GM23338 (cell line): ENCODE results near the gene PDX1. TPM values are rescaled to one million over a fixed set of nuclear protein-coding genes. Genes with fewer than 3 reads are reported as not detected.

Experiments
- ATAC-seq: fragments of 200-7000 bp; cut with Tn5 transposase; 3 replicates; pipeline ENCODE4 v1.9.1; 2020
- DNase-seq: peaks from one replicate; pipeline ENCODE4 v3.0.0-alpha.2; 2015; ENCODE audit warnings: low spot score
- H2AFZ ChIP-seq: fragments of 200-600 bp; sonication (generic); 2 replicates; pipeline ENCODE4 v1.8.0; 2016; ENCODE audit warnings: antibody characterized with exemption, mild to moderate bottlenecking, moderate library complexity
- H3F3A ChIP-seq: fragments of 200-600 bp; sonication (generic); replicated peaks from 2 replicates; pipeline ENCODE4 v1.8.0; 2017; ENCODE audit warnings: antibody characterized with exemption, mixed run types, low read depth
- H3K27ac ChIP-seq: fragments of 200-600 bp; sonication (generic); 2 replicates; pipeline ENCODE4 v1.6.1; 2016; ENCODE audit warnings: low read depth
- H3K27me3 ChIP-seq: fragments of 200-600 bp; sonication (generic); 2 replicates; pipeline ENCODE4 v1.8.0; 2016; ENCODE audit warnings: mild to moderate bottlenecking, mixed run types, moderate library complexity; ENCODE audit not compliant: insufficient read depth
- H3K36me3 ChIP-seq: fragments of 200-600 bp; sonication (generic); 2 replicates; pipeline ENCODE4 v1.8.0; 2016; ENCODE audit warnings: mild to moderate bottlenecking; ENCODE audit not compliant: insufficient read depth
- H3K4me1 ChIP-seq: fragments of 200-600 bp; sonication (generic); 2 replicates; pipeline ENCODE4 v1.8.0; 2016; ENCODE audit warnings: mild to moderate bottlenecking, moderate library complexity; ENCODE audit not compliant: insufficient read depth
- H3K4me2 ChIP-seq: fragments of 200-600 bp; sonication (generic); 2 replicates; pipeline ENCODE4 v1.7.1; 2017; ENCODE audit warnings: mixed run types
- H3K4me3 ChIP-seq: fragments of 200-600 bp; sonication (generic); 2 replicates; pipeline ENCODE4 v1.6.1; 2016; ENCODE audit warnings: mixed run types
- H3K79me2 ChIP-seq: fragments of 200-600 bp; sonication (generic); replicated peaks from 2 replicates; pipeline ENCODE4 v1.8.0; 2017; ENCODE audit warnings: mild to moderate bottlenecking; ENCODE audit not compliant: insufficient read depth
- H3K9me2 ChIP-seq: fragments of 200-600 bp; sonication (generic); 2 replicates; pipeline ENCODE4 v1.8.0; 2017; ENCODE audit not compliant: insufficient read depth
- H4K20me1 ChIP-seq: fragments of 200-600 bp; sonication (generic); replicated peaks from 2 replicates; pipeline ENCODE4 v1.8.0; 2017; ENCODE audit warnings: mild to moderate bottlenecking; ENCODE audit not compliant: insufficient read depth
- H3K27ac Mint-ChIP-seq: 2 replicates; pipeline ENCODE4 v1.8.0; 2020; ENCODE audit warnings: inconsistent platforms, mild to moderate bottlenecking, moderate library complexity, mixed read lengths
- H3K27me3 Mint-ChIP-seq: 3 replicates; pipeline ENCODE4 v1.8.0; 2022; ENCODE audit warnings: low read depth, mild to moderate bottlenecking, moderate library complexity, mixed read lengths, inconsistent platforms; ENCODE audit not compliant: insufficient read depth, poor library complexity
- H3K36me3 Mint-ChIP-seq: 3 replicates; pipeline ENCODE4 v1.8.0; 2021; ENCODE audit warnings: low read depth, mild to moderate bottlenecking, inconsistent platforms, moderate library complexity, mixed read lengths
- H3K4me1 Mint-ChIP-seq: 3 replicates; pipeline ENCODE4 v1.8.0; 2020; ENCODE audit warnings: mild to moderate bottlenecking, inconsistent platforms, mixed read lengths
- H3K4me3 Mint-ChIP-seq: 3 replicates; pipeline ENCODE4 v1.8.0; 2021; ENCODE audit warnings: moderate library complexity, mild to moderate bottlenecking, inconsistent platforms, mixed read lengths
- H3K9me3 Mint-ChIP-seq: 3 replicates; pipeline ENCODE4 v1.8.0; 2020; ENCODE audit warnings: moderate library complexity, mild to moderate bottlenecking, inconsistent platforms, mixed read lengths
- ETS1 ChIP-seq: IDR thresholded peaks from 2 replicates; pipeline ENCODE4 v1.6.1; 2016; ENCODE audit warnings: antibody characterized with exemption
- EZH2 ChIP-seq: fragments of 200-600 bp; sonication (generic); IDR thresholded peaks from one replicate; pipeline ENCODE4 v1.8.0; 2017; ENCODE audit warnings: antibody characterized with exemption, mild to moderate bottlenecking, low read depth; ENCODE audit not compliant: unreplicated experiment
- EZH2phosphoT487 ChIP-seq: fragments of 200-600 bp; sonication (generic); IDR thresholded peaks from one replicate; pipeline ENCODE4 v1.8.1; 2018; ENCODE audit warnings: antibody characterized with exemption; ENCODE audit not compliant: unreplicated experiment
- NANOG ChIP-seq: IDR thresholded peaks from 2 replicates; pipeline ENCODE4 v1.6.1; 2016; ENCODE audit warnings: antibody characterized with exemption, borderline replicate concordance
- polyA plus RNA-seq: library from polyadenylated mRNA; unstranded; fragments of >200 nt; fragmentation: Nextera tagmentation; extraction: Ambion mirVana; gene quantifications from 2 replicates; pipeline ENCODE4 v1.2.1, GENCODE V29; 2016
- total RNA-seq: library from RNA; depleted of rRNA; stranded (reverse); fragments of >200 nt; shearing (Covaris generic); gene quantifications from 2 replicates; pipeline ENCODE4 v1.2.3, GENCODE V29; 2014
- TF ChIP-seq, protein P1 (sequence below): fragments of 250-450 bp; sonication (Bioruptor Pico); IDR thresholded peaks from 2 replicates; pipeline ENCODE4 v1.5.0; 2020; ENCODE audit warnings: mild to moderate bottlenecking, moderate library complexity

PDX1 gene
- total and polyA plus RNA-seq, 2 experiments from 2014 or later = not detected

DNA sequence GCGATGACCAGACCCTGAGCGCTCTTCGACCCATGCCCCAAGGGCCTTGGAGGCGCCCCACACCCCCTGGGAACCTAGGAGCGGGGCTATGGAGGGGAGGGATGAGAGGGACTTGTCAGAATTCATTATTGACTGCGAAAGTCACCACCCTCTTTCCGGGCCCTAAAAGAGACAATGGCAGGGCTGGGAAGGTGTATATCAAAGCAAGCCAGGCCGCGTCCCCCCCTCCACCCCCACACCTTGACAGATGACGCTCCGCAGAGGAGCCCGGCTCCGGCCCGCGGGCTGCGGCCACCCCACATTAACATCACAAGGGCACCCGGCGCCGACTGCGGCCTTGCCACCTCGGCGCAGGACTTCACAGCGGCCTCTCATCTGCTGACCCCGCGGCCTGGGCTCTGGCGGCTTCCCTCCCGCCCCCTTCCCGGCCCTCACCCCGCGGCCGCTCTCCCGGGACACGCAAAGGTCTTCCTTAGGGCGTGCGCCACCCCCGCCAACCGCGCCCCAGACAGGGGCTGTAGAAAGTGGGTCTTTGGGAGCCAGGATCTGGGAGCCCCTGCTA, 46.9 kb downstream of the PDX1 start (continued):
- no peak for TF ChIP-seq NANOG
- TF ChIP-seq, protein P1, sequence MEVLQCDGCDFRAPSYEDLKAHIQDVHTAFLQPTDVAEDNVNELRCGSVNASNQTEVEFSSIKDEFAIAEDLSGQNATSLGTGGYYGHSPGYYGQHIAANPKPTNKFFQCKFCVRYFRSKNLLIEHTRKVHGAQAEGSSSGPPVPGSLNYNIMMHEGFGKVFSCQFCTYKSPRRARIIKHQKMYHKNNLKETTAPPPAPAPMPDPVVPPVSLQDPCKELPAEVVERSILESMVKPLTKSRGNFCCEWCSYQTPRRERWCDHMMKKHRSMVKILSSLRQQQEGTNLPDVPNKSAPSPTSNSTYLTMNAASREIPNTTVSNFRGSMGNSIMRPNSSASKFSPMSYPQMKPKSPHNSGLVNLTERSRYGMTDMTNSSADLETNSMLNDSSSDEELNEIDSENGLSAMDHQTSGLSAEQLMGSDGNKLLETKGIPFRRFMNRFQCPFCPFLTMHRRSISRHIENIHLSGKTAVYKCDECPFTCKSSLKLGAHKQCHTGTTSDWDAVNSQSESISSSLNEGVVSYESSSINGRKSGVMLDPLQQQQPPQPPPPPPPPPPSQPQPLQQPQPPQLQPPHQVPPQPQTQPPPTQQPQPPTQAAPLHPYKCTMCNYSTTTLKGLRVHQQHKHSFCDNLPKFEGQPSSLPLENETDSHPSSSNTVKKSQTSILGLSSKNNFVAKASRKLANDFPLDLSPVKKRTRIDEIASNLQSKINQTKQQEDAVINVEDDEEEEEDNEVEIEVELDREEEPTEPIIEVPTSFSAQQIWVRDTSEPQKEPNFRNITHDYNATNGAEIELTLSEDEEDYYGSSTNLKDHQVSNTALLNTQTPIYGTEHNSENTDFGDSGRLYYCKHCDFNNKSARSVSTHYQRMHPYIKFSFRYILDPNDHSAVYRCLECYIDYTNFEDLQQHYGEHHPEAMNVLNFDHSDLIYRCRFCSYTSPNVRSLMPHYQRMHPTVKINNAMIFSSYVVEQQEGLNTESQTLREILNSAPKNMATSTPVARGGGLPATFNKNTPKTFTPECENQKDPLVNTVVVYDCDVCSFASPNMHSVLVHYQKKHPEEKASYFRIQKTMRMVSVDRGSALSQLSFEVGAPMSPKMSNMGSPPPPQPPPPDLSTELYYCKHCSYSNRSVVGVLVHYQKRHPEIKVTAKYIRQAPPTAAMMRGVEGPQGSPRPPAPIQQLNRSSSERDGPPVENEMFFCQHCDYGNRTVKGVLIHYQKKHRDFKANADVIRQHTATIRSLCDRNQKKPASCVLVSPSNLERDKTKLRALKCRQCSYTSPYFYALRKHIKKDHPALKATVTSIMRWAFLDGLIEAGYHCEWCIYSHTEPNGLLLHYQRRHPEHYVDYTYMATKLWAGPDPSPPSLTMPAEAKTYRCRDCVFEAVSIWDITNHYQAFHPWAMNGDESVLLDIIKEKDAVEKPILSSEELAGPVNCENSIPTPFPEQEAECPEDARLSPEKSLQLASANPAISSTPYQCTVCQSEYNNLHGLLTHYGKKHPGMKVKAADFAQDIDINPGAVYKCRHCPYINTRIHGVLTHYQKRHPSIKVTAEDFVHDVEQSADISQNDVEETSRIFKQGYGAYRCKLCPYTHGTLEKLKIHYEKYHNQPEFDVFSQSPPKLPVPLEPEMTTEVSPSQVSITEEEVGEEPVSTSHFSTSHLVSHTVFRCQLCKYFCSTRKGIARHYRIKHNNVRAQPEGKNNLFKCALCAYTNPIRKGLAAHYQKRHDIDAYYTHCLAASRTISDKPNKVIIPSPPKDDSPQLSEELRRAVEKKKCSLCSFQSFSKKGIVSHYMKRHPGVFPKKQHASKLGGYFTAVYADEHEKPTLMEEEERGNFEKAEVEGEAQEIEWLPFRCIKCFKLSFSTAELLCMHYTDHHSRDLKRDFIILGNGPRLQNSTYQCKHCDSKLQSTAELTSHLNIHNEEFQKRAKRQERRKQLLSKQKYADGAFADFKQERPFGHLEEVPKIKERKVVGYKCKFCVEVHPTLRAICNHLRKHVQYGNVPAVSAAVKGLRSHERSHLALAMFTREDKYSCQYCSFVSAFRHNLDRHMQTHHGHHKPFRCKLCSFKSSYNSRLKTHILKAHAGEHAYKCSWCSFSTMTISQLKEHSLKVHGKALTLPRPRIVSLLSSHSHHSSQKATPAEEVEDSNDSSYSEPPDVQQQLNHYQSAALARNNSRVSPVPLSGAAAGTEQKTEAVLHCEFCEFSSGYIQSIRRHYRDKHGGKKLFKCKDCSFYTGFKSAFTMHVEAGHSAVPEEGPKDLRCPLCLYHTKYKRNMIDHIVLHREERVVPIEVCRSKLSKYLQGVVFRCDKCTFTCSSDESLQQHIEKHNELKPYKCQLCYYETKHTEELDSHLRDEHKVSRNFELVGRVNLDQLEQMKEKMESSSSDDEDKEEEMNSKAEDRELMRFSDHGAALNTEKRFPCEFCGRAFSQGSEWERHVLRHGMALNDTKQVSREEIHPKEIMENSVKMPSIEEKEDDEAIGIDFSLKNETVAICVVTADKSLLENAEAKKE = no peak

GRCh38 chr13:27967203-27967735, 47.5 kb downstream of the PDX1 start:
- Mint-ChIP-seq H3K27ac (no peak overlapping the region), H3K4me1 (peaks cover 63% of the 10 kb centered on the region), H3K36me3 (no peaks in the 10 kb centered on the region; the same call in 2 of the 3 replicates), H3K4me3 (peak overlapping the region; percentile 35; the same call in 1 of the 3 replicates), H3K27me3 (peaks cover 100% of the 10 kb centered on the region), H3K9me3 (no peaks in the 10 kb centered on the region; the same call in 2 of the 3 replicates)
- H3K9me2 ChIP-seq = no peaks in the 10 kb centered on the region
- H2AFZ ChIP-seq = no peak overlapping the region
- peaks cover 40% of the 10 kb centered on the region for H4K20me1 ChIP-seq
- peaks cover 52% of the 10 kb centered on the region for H3F3A ChIP-seq
- ATAC-seq (no peak), DNase-seq (peak; percentile 40)
- peak overlapping the region; percentile 73 for H3K4me2 ChIP-seq
- H3K36me3 ChIP-seq = no peaks in the 10 kb centered on the region; the same call in 1 of the 2 replicates
- peaks cover 100% of the 10 kb centered on the region for H3K27me3 ChIP-seq
- H3K79me2 ChIP-seq = no peaks in the 10 kb centered on the region
- no peak overlapping the region for H3K27ac ChIP-seq
- peaks cover 67% of the 10 kb centered on the region for H3K4me1 ChIP-seq
- H3K4me3 ChIP-seq = peak overlapping the region; percentile 41
- TF ChIP-seq EZH2 (peak; percentile 94), ETS1 (no peak), EZH2phosphoT487 (peak; percentile 17)
- TF ChIP-seq, protein P1 = no peak
